IMR-90 (cell line): ENCODE results near the gene FMOD. TPM values are rescaled to one million over a fixed set of nuclear protein-coding genes. Genes with fewer than 3 reads are reported as not detected.

ENCODE experiments used
- ATAC-seq: fragments of 200-7000 bp; cut with Tn5 transposase; 2 replicates; pipeline ENCODE4 v1.9.1; 2020; ENCODE audit warnings: low read depth, mild to moderate bottlenecking, moderate library complexity
- BruUV-seq: library from RNA; stranded (reverse); fragments of 400-500 nt; replicated peaks from 2 replicates; lab custom pipeline; 2021; lab: Mats Ljungman, UMichigan
- CTCF ChIA-PET: fragments of 300-600 bp; formaldehyde crosslinking; extraction: SDS; loops from one replicate; lab custom pipeline; 2021; ENCODE audit warnings: antibody characterized with exemption; lab: Yijun Ruan, JAX
- POLR2A ChIA-PET: fragments of 300-600 bp; sonication (Branson Sonifier 250); formaldehyde crosslinking; loops from one replicate; lab custom pipeline; 2022; ENCODE audit warnings: antibody characterized with exemption; ENCODE audit not compliant: unreplicated experiment; lab: Charles Lee
- DNase-seq: peaks from one replicate; pipeline ENCODE4 v3.0.0; 2013
- H2AFZ ChIP-seq: replicated peaks from 2 replicates; pipeline ENCODE3; 2013; ENCODE audit warnings: low read length, mild to moderate bottlenecking; ENCODE audit not compliant: poor library complexity
- H2AK5ac ChIP-seq: 2 replicates; pipeline ENCODE4 v1.6.1; 2013; ENCODE audit warnings: low read depth, low read length, inconsistent platforms
- H2AK9ac ChIP-seq: replicated peaks from 2 replicates; pipeline ENCODE3; 2013; ENCODE audit warnings: mild to moderate bottlenecking, low read depth, low read length, moderate library complexity; ENCODE audit not compliant: poor library complexity
- H2BK120ac ChIP-seq: 2 replicates; pipeline ENCODE4 v1.6.1; 2013; ENCODE audit warnings: low read depth, low read length, inconsistent platforms
- H2BK15ac ChIP-seq: 3 replicates; pipeline ENCODE4 v1.6.1; 2013; ENCODE audit warnings: low read depth, low read length, inconsistent platforms
- H2BK20ac ChIP-seq: 2 replicates; pipeline ENCODE4 v1.6.1; 2013; ENCODE audit warnings: low read depth, mild to moderate bottlenecking, inconsistent platforms, low read length, moderate library complexity
- H2BK5ac ChIP-seq: 2 replicates; pipeline ENCODE4 v1.6.1; 2013; ENCODE audit warnings: mild to moderate bottlenecking, low read depth, low read length, inconsistent platforms; ENCODE audit not compliant: poor library complexity, severe bottlenecking
- H3K14ac ChIP-seq: replicated peaks from 2 replicates; pipeline ENCODE4 v1.6.1; 2013; ENCODE audit warnings: low read depth, low read length, inconsistent platforms
- H3K18ac ChIP-seq: 2 replicates; pipeline ENCODE4 v1.6.1; 2013; ENCODE audit warnings: low read depth, low read length, control low read depth
- H3K23ac ChIP-seq: 2 replicates; pipeline ENCODE4 v1.6.1; 2013; ENCODE audit warnings: low read depth, low read length, inconsistent platforms
- H3K27ac ChIP-seq: 2 replicates; pipeline ENCODE4 v1.5.1; 2013; ENCODE audit warnings: mild to moderate bottlenecking, control low read depth, low read length; ENCODE audit not compliant: insufficient read depth
- H3K27me3 ChIP-seq: 2 replicates; pipeline ENCODE4 v1.6.1; 2013; ENCODE audit warnings: low read length; ENCODE audit not compliant: control insufficient read depth, insufficient read depth
- H3K36me3 ChIP-seq: 2 replicates; pipeline ENCODE4 v1.6.1; 2013; ENCODE audit warnings: low read length, mixed read lengths; ENCODE audit not compliant: control insufficient read depth, insufficient read depth
- H3K4ac ChIP-seq: 2 replicates; pipeline ENCODE4 v1.6.1; 2013; ENCODE audit warnings: low read depth, low read length, inconsistent platforms
- H3K4me1 ChIP-seq: 2 replicates; pipeline ENCODE4 v1.6.1; 2013; ENCODE audit warnings: low read length, mixed read lengths; ENCODE audit not compliant: control insufficient read depth, insufficient read depth
- H3K4me2 ChIP-seq: 2 replicates; pipeline ENCODE4 v1.6.1; 2013; ENCODE audit warnings: low read depth, mild to moderate bottlenecking, control low read depth, low read length, moderate library complexity
- H3K4me3 ChIP-seq: 2 replicates; pipeline ENCODE4 v1.5.1; 2013; ENCODE audit warnings: low read depth, mild to moderate bottlenecking, control low read depth, low read length, moderate library complexity; ENCODE audit not compliant: insufficient read depth
- H3K56ac ChIP-seq: 2 replicates; pipeline ENCODE4 v1.6.1; 2013; ENCODE audit warnings: low read length, inconsistent platforms; ENCODE audit not compliant: insufficient read depth; ENCODE audit errors: extremely low read depth
- H3K79me1 ChIP-seq, 2 experiments: 2 replicates each; pipeline ENCODE4 v1.6.1; 2013; ENCODE audit warnings: low read length in 2 of 2, inconsistent platforms in 1 of 2, low read depth in 1 of 2
- H3K9ac ChIP-seq: 2 replicates; pipeline ENCODE4 v1.6.1; 2013; ENCODE audit warnings: low read depth, low read length, control low read depth
- H3K9me1 ChIP-seq: 2 replicates; pipeline ENCODE4 v1.6.1; 2013; ENCODE audit warnings: low read length, inconsistent platforms; ENCODE audit not compliant: insufficient read depth
- H3K9me3 ChIP-seq: 2 replicates; pipeline ENCODE4 v1.6.1; 2013; ENCODE audit warnings: low read length; ENCODE audit not compliant: control insufficient read depth, insufficient read depth
- H4K20me1 ChIP-seq: 2 replicates; pipeline ENCODE4 v1.6.1; 2013; ENCODE audit warnings: low read length, inconsistent platforms; ENCODE audit not compliant: insufficient read depth
- H4K5ac ChIP-seq: 2 replicates; pipeline ENCODE4 v1.6.1; 2013; ENCODE audit warnings: mild to moderate bottlenecking, low read depth, low read length, control low read depth
- H4K8ac ChIP-seq, 2 experiments: 2 replicates each; pipeline ENCODE4 v1.6.1; 2013; ENCODE audit warnings: low read depth in 2 of 2, low read length in 2 of 2, control low read depth in 1 of 2, inconsistent platforms in 1 of 2
- H4K91ac ChIP-seq: 2 replicates; pipeline ENCODE4 v1.6.1; 2013; ENCODE audit warnings: low read depth, low read length, inconsistent platforms; ENCODE audit not compliant: insufficient read depth
- BHLHE40 ChIP-seq: fragments of 150-350 bp; IDR thresholded peaks from 2 replicates; pipeline ENCODE4 v1.6.1; 2016; ENCODE audit warnings: mild to moderate bottlenecking, low read depth, low read length
- CEBPB ChIP-seq: IDR thresholded peaks from 2 replicates; pipeline ENCODE4 v1.6.1; 2012; ENCODE audit warnings: low read depth, low read length, improper control_type of control experiment
- CHD1 ChIP-seq: IDR thresholded peaks from 2 replicates; pipeline ENCODE4 v1.6.1; 2012; ENCODE audit warnings: low read depth, low read length, improper control_type of control experiment
- ELK1 ChIP-seq: fragments of 150-350 bp; IDR thresholded peaks from 2 replicates; pipeline ENCODE4 v1.6.1; 2016; ENCODE audit warnings: low read depth, mild to moderate bottlenecking, low read length, moderate library complexity, borderline replicate concordance
- FOS ChIP-seq: fragments of 150-350 bp; IDR thresholded peaks from 2 replicates; pipeline ENCODE4 v1.6.1; 2016; ENCODE audit warnings: low read depth, low read length
- MAFK ChIP-seq: IDR thresholded peaks from 2 replicates; pipeline ENCODE4 v1.6.1; 2012; ENCODE audit warnings: low read depth, low read length, improper control_type of control experiment
- MAZ ChIP-seq: IDR thresholded peaks from 2 replicates; pipeline ENCODE4 v1.6.1; 2012; ENCODE audit warnings: low read depth, mild to moderate bottlenecking, low read length, improper control_type of control experiment, moderate library complexity, borderline replicate concordance
- NFE2L2 ChIP-seq: fragments of 150-350 bp; IDR thresholded peaks from 2 replicates; pipeline ENCODE4 v1.6.1; 2016; ENCODE audit warnings: low read depth, mild to moderate bottlenecking, low read length
- POLR2A ChIP-seq: IDR thresholded peaks from 2 replicates; pipeline ENCODE4 v1.6.1; 2012; ENCODE audit warnings: mild to moderate bottlenecking, low read depth, low read length
- RAD21 ChIP-seq: IDR thresholded peaks from 2 replicates; pipeline ENCODE4 v1.6.1; 2012; ENCODE audit warnings: low read length, improper control_type of control experiment
- RCOR1 ChIP-seq: IDR thresholded peaks from 2 replicates; pipeline ENCODE4 v1.6.1; 2012; ENCODE audit warnings: mild to moderate bottlenecking, low read length, improper control_type of control experiment; ENCODE audit not compliant: insufficient replicate concordance
- SMC3 ChIP-seq: fragments of 150-350 bp; IDR thresholded peaks from 2 replicates; pipeline ENCODE4 v1.6.1; 2016; ENCODE audit warnings: low read depth, mild to moderate bottlenecking, antibody characterized with exemption, low read length, moderate library complexity
- WGBS, 2 experiments: methylation state at CpG; one replicate each; pipeline versions ENCODE4 v1.1.5 to v1.1.7; 2013; ENCODE audit warnings: missing lambda C conversion rate in 2 of 2; ENCODE audit not compliant: insufficient read length in 1 of 2; ENCODE audit errors: extremely low coverage in 2 of 2; 5-methylcytosine and 5-hydroxymethylcytosine counted together
- dilution Hi-C: fragments of 300-500 bp; cut with HindIII; formaldehyde crosslinking; loops from one replicate; pipeline ENCODE4 v1.14.3; 2018; ENCODE audit warnings: low sequenced_read_pairs; ENCODE audit not compliant: unreplicated experiment
- in situ Hi-C: fragments of 300-500 bp; cut with MboI; formaldehyde crosslinking; loops from 3 replicates; pipeline ENCODE4 v1.14.3; 2019; ENCODE audit warnings: low sequenced_read_pairs, inconsistent platforms, mixed read lengths
- intact Hi-C: fragments of 100-400 bp; cut with micrococcal nuclease; formaldehyde crosslinking; loops from 2 replicates; pipeline ENCODE4 v1.10.0; 2022
- polyA plus RNA-seq, 3 experiments: library from polyadenylated mRNA; depleted of rRNA; stranded (reverse); fragments of >200 nt; gene quantifications; 2 replicates each; pipeline ENCODE4 v1.2.3, GENCODE V29; 2012; ENCODE audit warnings: low replicate concordance in 1 of 3
- total RNA-seq: library from RNA; depleted of rRNA; stranded (reverse); fragments of >200 nt; gene quantifications from 2 replicates; pipeline ENCODE4 v1.2.3, GENCODE V29; 2012
- TF ChIP-seq, protein P1 (sequence below): conservative IDR thresholded peaks from 2 replicates; pipeline ENCODE4 v1.5.1; 2012; ENCODE audit warnings: mild to moderate bottlenecking, low read depth, low read length, improper control_type of control experiment

The FMOD gene
- total and polyA plus RNA-seq, 2 of the 4 experiments (the other 2 are of a cell fraction): 0.18 to 2.7 TPM

- Histone ChIP-seq H4K8ac (no peak overlapping the region), H3K27ac (no peak overlapping the region), H3K9ac (no peak overlapping the region), H2AK5ac (peak overlapping the region; percentile 30; the same call in 1 of the 2 replicates), H4K5ac (no peak overlapping the region; the same call in 1 of the 2 replicates), H3K27me3 (peaks cover 11% of the 10 kb centered on the region), H3K79me1 (no peaks in the 10 kb centered on the region), H3K9me1 (peaks cover 16% of the 10 kb centered on the region), H2BK15ac (no peak overlapping the region), H2AK9ac (no peak overlapping the region), H3K14ac (no peak overlapping the region), H2BK5ac (no peak overlapping the region), H3K4me3 (no peak overlapping the region), H3K18ac (no peak overlapping the region), H2BK120ac (no peak overlapping the region), H4K91ac (0 out of 2 replicates have a peak overlapping the region, but pooled peaks have one; percentile 9), H3K4ac (no peak overlapping the region), H3K56ac (no peak overlapping the region), H3K4me1 (peaks cover 27% of the 10 kb centered on the region), H2AFZ (no peak overlapping the region), H3K9me3 (no peaks in the 10 kb centered on the region), H2BK20ac (peak overlapping the region; percentile 15; the same call in 1 of the 2 replicates), H3K36me3 (no peaks in the 10 kb centered on the region), H3K23ac (no peak overlapping the region), H3K4me2 (no peak overlapping the region), H4K20me1 (no peaks in the 10 kb centered on the region)
- ChIA-PET POLR2A (no interaction called here), CTCF (interaction anchor here (0.8 kb wide), 1 partner anchor 75 kb away, joined by 3 read pairs; no protein-coding TSS in a partner anchor)
- dilution Hi-C loops: no loop called here
- DNase-seq (no peak), ATAC-seq (no peak)
- in situ Hi-C loops: no loop called here
- BruUV-seq: no TSS peak
- no peak for TF ChIP-seq CEBPB
- TF ChIP-seq, protein P1, sequence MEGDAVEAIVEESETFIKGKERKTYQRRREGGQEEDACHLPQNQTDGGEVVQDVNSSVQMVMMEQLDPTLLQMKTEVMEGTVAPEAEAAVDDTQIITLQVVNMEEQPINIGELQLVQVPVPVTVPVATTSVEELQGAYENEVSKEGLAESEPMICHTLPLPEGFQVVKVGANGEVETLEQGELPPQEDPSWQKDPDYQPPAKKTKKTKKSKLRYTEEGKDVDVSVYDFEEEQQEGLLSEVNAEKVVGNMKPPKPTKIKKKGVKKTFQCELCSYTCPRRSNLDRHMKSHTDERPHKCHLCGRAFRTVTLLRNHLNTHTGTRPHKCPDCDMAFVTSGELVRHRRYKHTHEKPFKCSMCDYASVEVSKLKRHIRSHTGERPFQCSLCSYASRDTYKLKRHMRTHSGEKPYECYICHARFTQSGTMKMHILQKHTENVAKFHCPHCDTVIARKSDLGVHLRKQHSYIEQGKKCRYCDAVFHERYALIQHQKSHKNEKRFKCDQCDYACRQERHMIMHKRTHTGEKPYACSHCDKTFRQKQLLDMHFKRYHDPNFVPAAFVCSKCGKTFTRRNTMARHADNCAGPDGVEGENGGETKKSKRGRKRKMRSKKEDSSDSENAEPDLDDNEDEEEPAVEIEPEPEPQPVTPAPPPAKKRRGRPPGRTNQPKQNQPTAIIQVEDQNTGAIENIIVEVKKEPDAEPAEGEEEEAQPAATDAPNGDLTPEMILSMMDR: no peak
- TF ChIP-seq SMC3: no peak
- no peak for TF ChIP-seq MAFK
- no peak for TF ChIP-seq MAZ
- no peak for TF ChIP-seq ELK1
- TF ChIP-seq RAD21: no peak
- no peak for TF ChIP-seq NFE2L2
- TF ChIP-seq RCOR1: no peak
- no peak for TF ChIP-seq POLR2A
- no peak for TF ChIP-seq BHLHE40
- TF ChIP-seq FOS: no peak
- TF ChIP-seq CHD1: no peak
- intact Hi-C loops: no loop called here
- WGBS, 2 experiments: no CpG with 5 or more reads among the region's 4 CpGs
Measured at GRCh38 chr1:203364806-203365205, 13.9 kb upstream of the FMOD start.
